WERI-Rb-1 (cell line): ENCODE results near the gene KRTAP4-5.
"Not testable (repeated sequence)": the region's sequence is repeated elsewhere in the genome, so short reads cannot be mapped to it uniquely, and the experiment has no call there.

ENCODE experiments used
- DNase-seq: peaks from one replicate; pipeline ENCODE4 v3.0.0-alpha.2; 2020
- H3K27ac ChIP-seq: fragments of 250-450 bp; sonication (Bioruptor Pico); 2 replicates; pipeline ENCODE4 v1.5.1; 2020; ENCODE audit warnings: mild to moderate bottlenecking, moderate library complexity
- H3K27me3 ChIP-seq: fragments of 250-450 bp; sonication (Bioruptor Pico); 2 replicates; pipeline ENCODE4 v1.5.1; 2021; ENCODE audit warnings: mild to moderate bottlenecking, low read depth, moderate library complexity; ENCODE audit not compliant: insufficient read depth, severe bottlenecking
- H3K36me3 ChIP-seq: fragments of 250-450 bp; sonication (Bioruptor Pico); 2 replicates; pipeline ENCODE4 v1.5.1; 2020; ENCODE audit warnings: mild to moderate bottlenecking, moderate library complexity
- H3K4me3 ChIP-seq: 2 replicates; pipeline ENCODE4 v1.5.1; 2011; ENCODE audit warnings: low read depth, mild to moderate bottlenecking, control low read depth, low read length
- H3K9me3 ChIP-seq: fragments of 250-450 bp; sonication (Bioruptor Pico); 2 replicates; pipeline ENCODE4 v1.5.1; 2021; ENCODE audit warnings: mild to moderate bottlenecking, moderate library complexity; ENCODE audit not compliant: severe bottlenecking
- TF ChIP-seq, protein P1 (sequence below): IDR thresholded peaks from 2 replicates; pipeline ENCODE4 v1.5.1; 2011; ENCODE audit warnings: low read depth, mild to moderate bottlenecking, control low read depth, inconsistent platforms, low read length

KRTAP4-5 gene

DNA sequence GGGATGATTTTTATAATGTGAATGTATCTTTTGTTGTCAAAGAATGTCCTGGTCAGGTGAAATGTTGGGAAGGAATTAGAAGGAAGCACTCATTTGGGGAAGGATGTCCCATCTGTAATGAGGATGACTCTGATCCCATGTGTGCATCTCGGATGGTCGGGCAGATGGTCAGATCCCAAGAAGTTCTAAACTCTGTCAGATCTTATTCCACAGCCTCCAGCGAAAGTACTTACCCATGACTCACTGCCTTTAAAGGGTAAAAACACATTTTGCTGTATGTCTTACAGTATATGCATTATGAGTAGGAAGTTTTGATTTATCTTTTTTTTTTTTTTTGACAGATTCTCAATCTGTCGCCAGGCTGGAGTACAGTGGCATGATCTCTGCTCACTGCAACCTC, 30.9 kb downstream of the KRTAP4-5 start:
- H3K27ac ChIP-seq: no peak overlapping the region
- H3K27me3 ChIP-seq: peaks cover 53% of the 10 kb centered on the region
- TF ChIP-seq, protein P1, sequence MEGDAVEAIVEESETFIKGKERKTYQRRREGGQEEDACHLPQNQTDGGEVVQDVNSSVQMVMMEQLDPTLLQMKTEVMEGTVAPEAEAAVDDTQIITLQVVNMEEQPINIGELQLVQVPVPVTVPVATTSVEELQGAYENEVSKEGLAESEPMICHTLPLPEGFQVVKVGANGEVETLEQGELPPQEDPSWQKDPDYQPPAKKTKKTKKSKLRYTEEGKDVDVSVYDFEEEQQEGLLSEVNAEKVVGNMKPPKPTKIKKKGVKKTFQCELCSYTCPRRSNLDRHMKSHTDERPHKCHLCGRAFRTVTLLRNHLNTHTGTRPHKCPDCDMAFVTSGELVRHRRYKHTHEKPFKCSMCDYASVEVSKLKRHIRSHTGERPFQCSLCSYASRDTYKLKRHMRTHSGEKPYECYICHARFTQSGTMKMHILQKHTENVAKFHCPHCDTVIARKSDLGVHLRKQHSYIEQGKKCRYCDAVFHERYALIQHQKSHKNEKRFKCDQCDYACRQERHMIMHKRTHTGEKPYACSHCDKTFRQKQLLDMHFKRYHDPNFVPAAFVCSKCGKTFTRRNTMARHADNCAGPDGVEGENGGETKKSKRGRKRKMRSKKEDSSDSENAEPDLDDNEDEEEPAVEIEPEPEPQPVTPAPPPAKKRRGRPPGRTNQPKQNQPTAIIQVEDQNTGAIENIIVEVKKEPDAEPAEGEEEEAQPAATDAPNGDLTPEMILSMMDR: no peak
- DNase-seq: no peak
- no peak overlapping the region for H3K4me3 ChIP-seq
- peaks cover 7% of the 10 kb centered on the region for H3K9me3 ChIP-seq
- no peaks in the 10 kb centered on the region for H3K36me3 ChIP-seq

DNA sequence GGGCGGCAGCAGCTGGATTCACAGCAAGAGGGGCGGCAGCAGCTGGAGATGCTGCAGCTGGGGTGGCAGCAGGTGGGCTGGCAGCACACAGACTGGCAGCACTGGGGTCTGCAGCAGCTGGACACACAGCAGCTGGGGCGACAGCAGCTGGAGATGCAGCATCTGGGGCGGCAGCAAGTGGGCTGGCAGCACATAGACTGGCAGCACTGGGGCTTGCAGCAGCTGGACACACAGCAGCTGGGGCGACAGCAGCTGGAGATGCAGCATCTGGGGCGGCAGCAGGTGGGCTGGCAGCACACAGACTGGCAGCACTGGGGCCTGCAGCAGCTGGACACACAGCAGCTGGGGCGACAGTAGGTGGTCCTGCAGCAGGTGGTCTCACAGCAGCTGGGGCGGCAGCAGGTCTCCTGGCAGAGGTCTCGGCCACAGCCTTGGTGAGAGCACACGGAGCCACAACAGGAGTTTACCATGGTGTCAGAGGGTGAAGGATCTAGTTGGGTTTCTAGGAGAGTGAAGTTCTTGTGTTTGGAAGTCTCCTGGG, 31.7 kb downstream of the KRTAP4-5 start, which contains the start of gene KRTAP4-11:
KRTAP4-11 (minus strand) TSS at position 528 of the 541 bp plus-strand sequence; CDS start at position 470, 58 bp downstream.
- not testable (repeated sequence) for H3K36me3 ChIP-seq, H3K27ac ChIP-seq, H3K4me3 ChIP-seq, DNase-seq
- peaks cover 53% of the 10 kb centered on the region for H3K27me3 ChIP-seq
- peaks cover 14% of the 10 kb centered on the region for H3K9me3 ChIP-seq

DNA sequence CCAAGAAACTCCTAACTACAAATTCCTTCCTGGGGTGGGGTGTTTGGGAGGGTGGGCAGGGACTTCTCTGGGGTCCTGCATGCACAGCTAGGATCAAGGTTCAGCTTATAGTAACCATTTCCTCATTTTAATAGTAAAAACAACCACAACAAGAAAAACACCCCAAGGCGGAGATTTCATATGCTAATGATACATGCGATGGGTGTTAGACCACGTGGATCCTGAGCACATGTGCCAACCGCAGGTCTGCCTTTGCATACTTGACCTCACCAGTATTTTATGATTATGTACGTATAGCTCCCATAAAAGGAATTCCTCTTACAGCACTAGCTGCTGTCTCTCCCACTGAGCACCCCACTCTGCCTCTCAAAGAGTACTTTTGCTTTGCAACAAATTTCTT, 33.3 kb downstream of the KRTAP4-5 start:
- H3K9me3 ChIP-seq: peaks cover 18% of the 10 kb centered on the region
- TF ChIP-seq, protein P1: no peak

DNA sequence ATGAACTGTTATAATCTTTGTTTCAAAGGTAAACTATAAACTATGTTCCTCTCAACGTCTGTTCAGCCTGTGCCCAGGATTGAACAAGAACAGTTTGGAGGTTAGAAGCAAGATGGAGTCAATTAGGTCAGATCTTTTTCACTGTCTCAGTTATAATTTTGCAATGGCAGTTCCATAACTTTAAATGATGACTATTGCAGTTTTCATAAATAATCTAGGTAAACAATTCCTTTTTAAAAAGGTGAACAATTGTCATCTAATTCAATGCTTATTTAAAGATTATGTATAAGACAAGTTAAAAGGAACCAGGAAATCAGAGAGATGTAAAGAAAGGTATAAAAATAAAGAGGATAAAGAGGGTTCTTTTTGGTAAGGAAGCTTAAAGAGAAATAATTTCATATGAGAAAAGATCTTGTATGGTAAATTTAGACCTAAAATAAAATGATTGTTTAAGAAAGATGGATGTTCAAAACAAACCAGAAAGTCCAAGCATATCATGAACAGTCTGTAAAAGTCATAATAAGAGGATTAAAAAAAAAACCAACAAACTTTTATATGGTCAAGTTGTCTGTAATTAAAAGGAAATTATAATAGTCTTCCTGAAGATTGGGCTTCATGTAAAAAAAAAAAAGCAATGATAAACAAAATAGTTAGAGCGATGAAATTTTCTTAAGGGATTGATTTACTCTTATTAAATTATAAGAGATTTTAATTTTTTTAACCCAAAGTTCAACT, 38.3 kb downstream of the KRTAP4-5 start:
- no peak for DNase-seq
- no peak overlapping the region for H3K4me3 ChIP-seq
- H3K27ac ChIP-seq: no peak overlapping the region
- no peaks in the 10 kb centered on the region for H3K36me3 ChIP-seq
- TF ChIP-seq, protein P1: no peak
- peaks cover 22% of the 10 kb centered on the region for H3K9me3 ChIP-seq
- peaks cover 45% of the 10 kb centered on the region for H3K27me3 ChIP-seq

More for the DNA sequence above, 33.3 kb downstream of the KRTAP4-5 start:
- Histone ChIP-seq H3K27me3 (peaks cover 42% of the 10 kb centered on the region), H3K36me3 (no peaks in the 10 kb centered on the region), H3K27ac (no peak overlapping the region), H3K4me3 (no peak overlapping the region)
- no peak for DNase-seq

DNA sequence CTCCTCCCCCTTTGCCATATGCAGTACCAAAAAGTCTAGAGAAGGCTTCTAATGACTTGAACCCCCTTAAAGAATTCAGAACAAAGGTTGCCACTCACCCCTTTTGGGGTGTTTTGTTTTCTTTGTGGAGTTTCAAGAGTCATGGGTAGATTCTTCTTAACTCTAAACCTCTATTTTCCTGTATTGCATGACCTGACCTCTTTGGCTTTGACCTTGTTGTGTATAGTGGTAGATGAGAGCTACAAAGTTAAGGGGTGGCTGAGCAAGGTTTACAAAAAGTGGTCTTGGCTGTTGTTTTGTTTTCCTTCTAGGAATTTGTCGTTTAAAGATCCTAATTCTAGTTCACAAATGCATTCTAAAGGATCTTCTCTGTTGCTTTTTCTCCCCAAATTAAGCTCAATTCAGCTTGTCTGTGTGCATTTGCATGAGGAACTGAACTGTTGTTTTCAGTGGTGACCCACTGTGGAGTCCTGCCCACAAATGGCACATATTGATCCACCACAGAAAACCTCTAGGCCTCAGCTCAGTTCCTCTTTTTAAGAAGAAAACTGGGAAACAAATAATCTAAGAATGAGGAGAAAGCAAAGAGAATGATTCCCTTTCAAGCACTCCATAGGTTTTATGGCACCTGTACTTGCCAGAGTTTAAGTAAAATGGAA, 40.8 kb downstream of the KRTAP4-5 start:
- H3K4me3 ChIP-seq, DNase-seq, H3K27ac ChIP-seq, H3K36me3 ChIP-seq: not testable (repeated sequence)
- Histone ChIP-seq H3K9me3 (peaks cover 20% of the 10 kb centered on the region), H3K27me3 (peaks cover 33% of the 10 kb centered on the region)

DNA sequence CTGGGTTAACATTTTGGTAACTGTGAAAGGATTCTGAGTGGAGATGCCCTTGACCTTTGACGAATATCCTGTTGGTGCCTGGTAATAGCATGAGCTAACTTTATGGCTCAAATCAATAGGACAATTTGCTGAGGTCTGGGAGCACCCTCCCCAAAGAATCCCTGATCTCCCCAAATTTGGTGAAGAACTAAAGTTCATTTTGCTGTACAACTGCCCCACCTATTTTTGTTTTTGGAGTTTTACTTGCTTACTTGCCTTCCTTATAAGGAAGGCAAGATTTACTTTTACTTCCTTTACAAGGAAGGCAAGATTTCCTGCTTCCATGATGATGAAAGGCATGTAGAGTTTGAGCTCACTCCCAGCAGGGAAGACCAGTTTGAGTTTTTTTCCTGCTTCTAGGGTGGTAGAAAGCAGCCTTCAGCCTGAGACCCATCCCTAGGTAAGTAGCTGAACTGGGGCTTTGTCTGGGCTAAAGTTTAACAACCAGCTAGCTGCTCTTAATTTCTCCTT, 41.6 kb downstream of the KRTAP4-5 start:
- H3K27ac ChIP-seq: no peak overlapping the region
- no peaks in the 10 kb centered on the region for H3K36me3 ChIP-seq
- H3K4me3 ChIP-seq: no peak overlapping the region
- DNase-seq: no peak
- TF ChIP-seq, protein P1: no peak
- peaks cover 28% of the 10 kb centered on the region for H3K27me3 ChIP-seq
- peaks cover 14% of the 10 kb centered on the region for H3K9me3 ChIP-seq

DNA sequence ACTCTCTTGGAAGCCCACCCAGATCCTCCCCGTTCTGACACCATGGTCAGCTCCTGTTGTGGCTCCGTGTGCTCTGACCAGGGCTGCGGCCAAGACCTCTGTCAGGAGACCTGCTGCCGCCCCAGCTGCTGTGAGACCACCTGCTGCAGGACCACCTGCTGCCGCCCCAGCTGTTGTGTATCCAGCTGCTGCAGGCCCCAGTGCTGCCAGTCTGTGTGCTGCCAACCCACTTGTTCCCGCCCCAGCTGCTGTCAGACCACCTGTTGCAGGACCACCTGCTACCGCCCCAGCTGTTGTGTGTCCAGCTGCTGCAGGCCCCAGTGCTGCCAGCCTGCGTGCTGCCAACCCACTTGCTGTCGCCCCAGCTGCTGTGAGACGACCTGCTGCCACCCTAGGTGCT, 44.3 kb downstream of the KRTAP4-5 start, which contains the start of gene KRTAP4-9:
KRTAP4-9 (plus strand) TSS at position 43 of the 400 bp plus-strand sequence; CDS start at position 43, 0 bp downstream.
- not testable (repeated sequence) for H3K4me3 ChIP-seq, DNase-seq, H3K9me3 ChIP-seq, H3K36me3 ChIP-seq, H3K27ac ChIP-seq
- peaks cover 28% of the 10 kb centered on the region for H3K27me3 ChIP-seq

DNA sequence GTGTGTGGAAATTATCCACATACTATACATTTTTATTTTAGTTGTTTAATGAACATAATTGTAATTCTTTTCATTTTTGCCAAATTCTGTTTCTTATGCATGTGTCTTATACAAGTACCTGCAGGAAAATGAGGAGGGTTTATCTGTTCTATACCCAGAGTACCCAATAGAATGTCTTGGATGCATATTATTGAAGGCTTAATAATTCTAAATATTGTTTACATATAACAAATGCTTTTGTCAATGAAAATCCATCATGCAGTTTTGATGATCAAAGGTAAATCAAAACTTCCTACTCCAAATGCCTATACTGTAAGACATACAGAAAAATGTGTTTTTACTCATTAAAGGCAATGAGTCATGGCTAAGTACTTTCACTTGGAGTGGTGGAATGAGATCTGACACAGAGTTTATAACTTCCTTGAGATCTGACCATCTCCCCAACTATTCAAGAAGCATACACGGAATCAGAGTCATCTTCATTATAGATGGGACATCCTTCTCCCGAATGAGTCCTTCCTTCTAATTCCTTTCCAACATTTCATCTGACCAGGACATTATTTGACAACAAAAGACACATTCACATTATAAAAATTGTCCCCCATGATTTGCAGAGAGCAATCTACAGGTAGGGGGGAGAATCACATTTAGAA, 45.1 kb downstream of the KRTAP4-5 start:
- not testable (repeated sequence) for H3K27ac ChIP-seq, DNase-seq, H3K36me3 ChIP-seq, H3K4me3 ChIP-seq, H3K9me3 ChIP-seq
- H3K27me3 ChIP-seq: peaks cover 28% of the 10 kb centered on the region
